Neuron (in vitro differentiated cells): ENCODE results near the gene PTGER2.

Experiments used
- H2AFZ ChIP-seq: one replicate; pipeline ENCODE4 v1.6.1; 2013; ENCODE audit warnings: low read depth, mild to moderate bottlenecking, inconsistent platforms, low read length, moderate library complexity
- H3K27me3 ChIP-seq: one replicate; pipeline ENCODE4 v1.6.1; 2013; ENCODE audit warnings: low read length; ENCODE audit not compliant: insufficient read depth
- H3K36me3 ChIP-seq: one replicate; pipeline ENCODE4 v1.6.1; 2013; ENCODE audit warnings: low read length; ENCODE audit not compliant: insufficient read depth
- H3K4me1 ChIP-seq: one replicate; pipeline ENCODE4 v1.6.1; 2013; ENCODE audit warnings: low read length; ENCODE audit not compliant: insufficient read depth
- H3K4me3 ChIP-seq: 2 replicates; pipeline ENCODE4 v1.5.1; 2013; ENCODE audit warnings: mild to moderate bottlenecking, low read length, moderate library complexity
- H3K9me3 ChIP-seq: one replicate; pipeline ENCODE4 v1.6.1; 2013; ENCODE audit warnings: low read length

PTGER2 gene

DNA sequence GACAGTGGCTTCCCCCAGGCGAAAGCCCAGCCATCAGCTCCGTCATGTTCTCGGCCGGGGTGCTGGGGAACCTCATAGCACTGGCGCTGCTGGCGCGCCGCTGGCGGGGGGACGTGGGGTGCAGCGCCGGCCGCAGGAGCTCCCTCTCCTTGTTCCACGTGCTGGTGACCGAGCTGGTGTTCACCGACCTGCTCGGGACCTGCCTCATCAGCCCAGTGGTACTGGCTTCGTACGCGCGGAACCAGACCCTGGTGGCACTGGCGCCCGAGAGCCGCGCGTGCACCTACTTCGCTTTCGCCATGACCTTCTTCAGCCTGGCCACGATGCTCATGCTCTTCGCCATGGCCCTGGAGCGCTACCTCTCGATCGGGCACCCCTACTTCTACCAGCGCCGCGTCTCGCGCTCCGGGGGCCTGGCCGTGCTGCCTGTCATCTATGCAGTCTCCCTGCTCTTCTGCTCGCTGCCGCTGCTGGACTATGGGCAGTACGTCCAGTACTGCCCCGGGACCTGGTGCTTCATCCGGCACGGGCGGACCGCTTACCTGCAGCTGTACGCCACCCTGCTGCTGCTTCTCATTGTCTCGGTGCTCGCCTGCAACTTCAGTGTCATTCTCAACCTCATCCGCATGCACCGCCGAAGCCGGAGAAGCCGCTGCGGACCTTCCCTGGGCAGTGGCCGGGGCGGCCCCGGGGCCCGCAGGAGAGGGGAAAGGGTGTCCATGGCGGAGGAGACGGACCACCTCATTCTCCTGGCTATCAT is 663 bp downstream of the PTGER2 start:
- peaks cover 67% of the 10 kb centered on the region for H3K27me3 ChIP-seq

DNA sequence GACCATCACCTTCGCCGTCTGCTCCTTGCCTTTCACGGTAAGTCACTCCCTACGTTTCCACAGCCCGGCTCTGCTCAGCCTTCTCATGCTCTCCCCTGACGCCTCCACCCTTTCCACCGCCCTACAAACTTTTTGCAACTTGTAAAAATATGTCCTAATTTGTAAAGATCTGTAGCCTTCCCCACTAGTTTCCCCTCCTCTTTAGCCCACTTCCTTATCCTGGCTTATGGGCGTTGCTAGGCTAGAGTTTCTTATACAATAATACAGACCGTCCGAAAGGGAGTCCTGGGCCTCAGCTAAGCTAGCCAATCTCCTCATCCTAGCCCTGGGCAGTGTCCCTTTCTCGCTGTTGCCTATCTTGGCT is 1.2 kb downstream of the PTGER2 start:
- Histone ChIP-seq H3K4me3 (no peak overlapping the region), H2AFZ (no peak overlapping the region), H3K27me3 (peaks cover 63% of the 10 kb centered on the region)

More for the DNA sequence above, 663 bp downstream of the PTGER2 start:
- H2AFZ ChIP-seq = peak overlapping the region; percentile 16
- peak overlapping the region; percentile 22 for H3K4me3 ChIP-seq
- no peaks in the 10 kb centered on the region for H3K36me3 ChIP-seq
- H3K9me3 ChIP-seq = peaks cover 2% of the 10 kb centered on the region
- peaks cover 14% of the 10 kb centered on the region for H3K4me1 ChIP-seq

DNA sequence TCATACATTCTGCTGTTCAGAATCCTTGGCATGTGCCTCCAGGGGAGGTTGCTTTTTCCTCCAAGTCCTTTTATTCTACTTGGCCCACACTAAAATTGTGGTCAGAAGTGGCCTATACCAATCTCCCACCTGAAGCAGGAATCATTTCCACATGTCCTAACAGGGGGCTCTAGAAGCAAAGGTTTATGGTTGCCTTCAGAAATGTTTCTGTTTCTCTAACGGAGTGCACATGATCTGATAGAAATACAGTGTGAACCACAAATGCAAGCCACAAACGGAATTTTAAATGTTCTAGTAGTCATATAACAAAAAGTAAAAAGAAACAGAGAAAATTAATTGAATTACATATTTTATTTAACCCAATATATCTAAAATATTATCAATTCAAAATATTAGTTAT is 4.0 kb downstream of the PTGER2 start:
- peaks cover 46% of the 10 kb centered on the region for H3K27me3 ChIP-seq
- H3K4me1 ChIP-seq = peaks cover 14% of the 10 kb centered on the region
- H3K4me3 ChIP-seq = no peak overlapping the region
- H3K9me3 ChIP-seq = peaks cover 2% of the 10 kb centered on the region
- no peak overlapping the region for H2AFZ ChIP-seq
- no peaks in the 10 kb centered on the region for H3K36me3 ChIP-seq

More for the DNA sequence above, 1.2 kb downstream of the PTGER2 start:
- peaks cover 14% of the 10 kb centered on the region for H3K4me1 ChIP-seq
- H3K36me3 ChIP-seq = no peaks in the 10 kb centered on the region
- H3K9me3 ChIP-seq = peaks cover 2% of the 10 kb centered on the region

DNA sequence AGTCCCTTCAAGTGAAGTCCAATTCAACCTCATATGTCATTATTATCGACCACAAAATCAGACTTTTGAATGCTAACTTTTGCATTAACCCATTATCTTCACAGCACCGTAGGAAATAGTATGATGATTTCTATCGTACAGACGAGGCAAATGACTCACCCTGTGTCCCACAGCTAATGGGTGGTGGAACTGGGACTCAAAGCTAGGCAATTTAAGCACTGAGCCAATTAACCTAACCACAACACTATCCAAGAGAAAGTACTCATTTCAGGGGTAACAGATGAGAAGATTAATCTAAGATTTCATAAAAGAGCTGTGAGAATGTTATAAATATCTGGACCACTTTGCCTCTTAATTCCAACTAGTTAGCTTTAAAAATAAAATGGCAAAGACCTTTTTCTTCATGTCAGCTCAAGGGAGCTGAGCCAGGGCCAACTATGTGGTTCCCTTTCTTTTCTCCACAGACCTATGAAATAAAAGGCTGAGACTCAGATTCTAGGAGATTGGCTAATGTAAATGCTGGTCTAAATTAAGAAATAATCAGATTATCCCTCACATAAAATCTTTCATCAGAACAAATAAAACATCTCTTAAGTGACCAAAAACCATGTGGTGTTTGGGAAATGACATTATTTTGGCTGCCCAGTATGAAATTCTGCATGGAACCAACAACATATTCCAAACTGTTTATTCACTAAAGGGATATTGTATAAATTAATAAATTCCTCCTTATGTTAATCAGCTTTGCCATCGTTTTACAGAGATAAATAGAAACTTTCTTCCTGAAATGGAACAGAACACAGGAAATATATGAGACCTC is 4.9 kb downstream of the PTGER2 start:
- H3K27me3 ChIP-seq = peaks cover 36% of the 10 kb centered on the region

DNA sequence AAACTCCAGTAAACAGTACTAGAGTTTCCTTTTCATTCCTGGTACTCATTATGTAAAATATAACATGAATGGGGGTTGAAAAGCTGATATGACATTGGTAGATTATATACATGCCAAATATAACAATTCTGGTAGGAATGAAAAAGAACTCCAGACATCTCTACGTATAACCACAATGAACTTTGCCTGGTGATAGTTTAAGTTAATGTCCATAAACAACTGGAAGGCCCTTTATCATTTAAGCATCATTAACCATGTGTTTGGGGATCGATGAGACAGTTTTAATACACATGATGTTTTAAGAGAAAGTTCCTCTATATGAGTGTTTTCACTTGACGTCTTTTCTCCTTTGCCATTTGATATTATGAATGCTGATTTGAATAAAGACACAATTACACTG is 5.8 kb downstream of the PTGER2 start:
- Histone ChIP-seq H3K9me3 (peaks cover 2% of the 10 kb centered on the region), H3K27me3 (peaks cover 28% of the 10 kb centered on the region), H2AFZ (no peak overlapping the region), H3K4me3 (no peak overlapping the region), H3K36me3 (no peaks in the 10 kb centered on the region), H3K4me1 (peaks cover 5% of the 10 kb centered on the region)

More for the DNA sequence above, 4.9 kb downstream of the PTGER2 start:
- Histone ChIP-seq H3K4me1 (peaks cover 9% of the 10 kb centered on the region), H2AFZ (no peak overlapping the region), H3K36me3 (no peaks in the 10 kb centered on the region), H3K9me3 (peaks cover 2% of the 10 kb centered on the region), H3K4me3 (no peak overlapping the region)

DNA sequence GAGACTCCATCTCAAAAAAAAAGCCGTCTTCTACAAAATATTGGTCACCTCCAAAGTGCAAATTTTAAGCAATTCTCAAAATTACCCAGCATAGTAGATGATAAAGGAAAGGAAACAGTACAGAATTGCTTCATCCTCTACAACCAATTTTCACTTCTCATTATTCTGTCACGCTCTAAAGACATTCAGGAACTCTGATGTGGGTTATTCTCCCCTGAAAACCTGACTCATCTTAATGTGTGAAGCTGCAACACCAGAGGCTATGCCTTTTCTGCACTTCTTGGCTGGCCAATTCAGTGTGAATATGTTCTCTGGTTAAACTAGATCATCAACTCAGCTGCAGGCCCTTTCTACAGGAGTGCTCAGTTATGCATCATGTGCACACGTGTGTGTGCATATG is 11.0 kb downstream of the PTGER2 start:
- H3K4me3 ChIP-seq = no peak overlapping the region
- no peaks in the 10 kb centered on the region for H3K4me1 ChIP-seq
- H3K36me3 ChIP-seq = no peaks in the 10 kb centered on the region
- peaks cover 2% of the 10 kb centered on the region for H3K27me3 ChIP-seq
- H3K9me3 ChIP-seq = no peaks in the 10 kb centered on the region
- H2AFZ ChIP-seq = no peak overlapping the region

DNA sequence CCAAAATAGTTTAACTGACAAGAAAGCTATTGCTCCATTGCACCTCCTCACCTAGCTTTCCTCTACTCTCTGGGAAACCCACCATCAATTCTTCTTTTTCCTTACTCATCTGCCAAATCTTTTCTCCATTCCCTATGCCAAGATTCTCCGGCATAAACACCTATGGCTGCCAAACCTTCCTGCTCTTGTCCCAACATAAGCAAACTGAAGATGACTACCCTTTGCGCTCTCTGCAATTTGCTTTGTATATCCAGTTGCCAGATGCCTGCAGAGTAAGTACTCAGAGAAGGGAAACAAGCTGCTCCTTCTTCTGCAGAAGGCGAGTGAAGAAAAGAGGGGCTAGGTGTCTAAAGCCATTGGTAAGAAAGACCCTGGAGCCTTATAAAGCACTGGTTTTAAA is 11.5 kb downstream of the PTGER2 start:
- Histone ChIP-seq H3K27me3 (peaks cover under 1% of the 10 kb centered on the region), H3K36me3 (no peaks in the 10 kb centered on the region)

DNA sequence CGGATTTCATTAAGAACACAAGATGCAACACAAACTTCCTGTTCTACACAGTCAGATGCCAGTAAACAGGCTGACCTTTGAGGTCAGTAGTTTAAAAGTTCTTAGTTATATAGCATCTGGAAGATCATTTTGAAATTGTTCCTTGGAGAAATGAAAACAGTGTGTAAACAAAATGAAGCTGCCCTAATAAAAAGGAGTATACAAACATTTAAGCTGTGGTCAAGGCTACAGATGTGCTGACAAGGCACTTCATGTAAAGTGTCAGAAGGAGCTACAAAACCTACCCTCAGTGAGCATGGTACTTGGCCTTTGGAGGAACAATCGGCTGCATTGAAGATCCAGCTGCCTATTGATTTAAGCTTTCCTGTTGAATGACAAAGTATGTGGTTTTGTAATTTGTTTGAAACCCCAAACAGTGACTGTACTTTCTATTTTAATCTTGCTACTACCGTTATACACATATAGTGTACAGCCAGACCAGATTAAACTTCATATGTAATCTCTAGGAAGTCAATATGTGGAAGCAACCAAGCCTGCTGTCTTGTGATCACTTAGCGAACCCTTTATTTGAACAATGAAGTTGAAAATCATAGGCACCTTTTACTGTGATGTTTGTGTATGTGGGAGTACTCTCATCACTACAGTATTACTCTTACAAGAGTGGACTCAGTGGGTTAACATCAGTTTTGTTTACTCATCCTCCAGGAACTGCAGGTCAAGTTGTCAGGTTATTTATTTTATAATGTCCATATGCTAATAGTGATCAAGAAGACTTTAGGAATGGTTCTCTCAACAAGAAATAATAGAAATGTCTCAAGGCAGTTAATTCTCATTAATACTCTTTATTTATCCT is 13.5 kb downstream of the PTGER2 start:
- no peaks in the 10 kb centered on the region for H3K4me1 ChIP-seq
- peaks cover 2% of the 10 kb centered on the region for H3K27me3 ChIP-seq
- H3K36me3 ChIP-seq = no peaks in the 10 kb centered on the region
- H3K4me3 ChIP-seq = no peak overlapping the region
- H3K9me3 ChIP-seq = no peaks in the 10 kb centered on the region
- H2AFZ ChIP-seq = no peak overlapping the region

More for the DNA sequence above, 11.5 kb downstream of the PTGER2 start:
- no peaks in the 10 kb centered on the region for H3K9me3 ChIP-seq
- no peak overlapping the region for H3K4me3 ChIP-seq
- no peaks in the 10 kb centered on the region for H3K4me1 ChIP-seq
- H2AFZ ChIP-seq = no peak overlapping the region

DNA sequence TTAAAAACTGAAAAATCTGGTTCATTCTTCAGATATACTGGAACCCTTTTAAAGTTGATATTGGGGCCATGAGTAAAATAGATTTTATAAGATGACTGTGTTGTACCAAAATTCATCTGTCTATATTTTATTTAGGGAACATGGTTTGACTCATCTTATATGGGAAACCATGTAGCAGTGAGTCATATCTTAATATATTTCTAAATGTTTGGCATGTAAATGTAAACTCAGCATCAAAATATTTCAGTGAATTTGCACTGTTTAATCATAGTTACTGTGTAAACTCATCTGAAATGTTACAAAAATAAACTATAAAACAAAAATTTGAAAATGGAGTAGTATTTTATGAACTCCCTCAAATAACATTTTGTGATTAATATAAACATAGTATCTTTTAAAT is 14.2 kb downstream of the PTGER2 start:
- no peaks in the 10 kb centered on the region for H3K4me1 ChIP-seq
- H3K4me3 ChIP-seq = no peak overlapping the region
- H2AFZ ChIP-seq = no peak overlapping the region
- no peaks in the 10 kb centered on the region for H3K36me3 ChIP-seq
- peaks cover 2% of the 10 kb centered on the region for H3K27me3 ChIP-seq
- no peaks in the 10 kb centered on the region for H3K9me3 ChIP-seq

DNA sequence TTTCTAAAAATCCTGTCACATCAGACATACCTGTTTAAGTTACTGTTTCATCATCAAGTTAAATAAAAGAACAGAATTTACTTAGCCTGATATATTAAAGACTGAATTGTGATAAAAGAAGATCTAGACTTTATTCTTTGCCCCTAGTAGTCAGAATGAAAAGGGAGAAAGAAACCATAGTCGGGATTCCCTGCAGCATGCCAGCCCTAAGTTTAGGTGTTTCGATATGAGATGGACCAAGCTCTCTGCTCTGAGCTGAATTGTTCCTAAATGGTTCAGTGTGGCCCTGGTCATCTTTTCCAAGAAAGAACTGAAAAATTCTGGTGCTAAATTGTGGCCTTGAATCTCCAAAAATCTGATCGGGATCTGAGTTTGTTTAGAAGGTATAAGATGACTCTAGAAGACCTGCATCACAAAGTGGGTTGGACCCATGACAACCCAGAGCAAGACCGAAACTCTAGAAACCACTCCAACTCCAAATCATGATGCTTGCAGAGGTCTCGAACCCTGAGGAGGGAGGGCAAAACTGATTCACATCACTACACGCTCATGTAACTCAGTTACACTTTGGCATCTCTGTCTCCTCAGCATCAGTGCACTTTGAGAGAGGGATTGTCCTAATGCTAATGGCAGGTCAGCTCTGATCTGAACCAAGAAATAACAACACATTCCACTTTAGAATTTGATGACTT is 15.7 kb downstream of the PTGER2 start:
- Histone ChIP-seq H2AFZ (no peak overlapping the region), H3K27me3 (peaks cover 2% of the 10 kb centered on the region), H3K9me3 (no peaks in the 10 kb centered on the region), H3K4me1 (no peaks in the 10 kb centered on the region), H3K4me3 (no peak overlapping the region), H3K36me3 (no peaks in the 10 kb centered on the region)

DNA sequence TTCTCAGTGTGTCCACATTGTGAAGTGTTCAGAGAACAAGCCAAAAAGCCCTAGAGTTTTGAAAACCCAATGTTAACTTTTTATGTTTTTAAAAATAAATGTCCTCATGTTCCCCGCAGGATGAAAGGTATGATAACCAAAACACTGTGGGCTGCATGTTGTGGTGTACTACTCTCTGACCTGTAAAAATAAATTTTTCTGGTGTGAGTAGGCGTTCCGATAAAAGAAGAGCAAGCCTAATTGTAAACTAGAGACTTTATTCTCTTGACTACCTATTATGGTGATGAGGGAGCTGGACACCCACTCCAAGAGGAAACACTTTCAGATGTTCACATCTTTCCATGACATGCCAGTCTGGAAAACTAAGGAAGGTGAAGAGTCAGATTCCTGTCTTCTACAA is 18.2 kb downstream of the PTGER2 start:
- Histone ChIP-seq H3K4me3 (no peak overlapping the region), H3K4me1 (no peaks in the 10 kb centered on the region), H2AFZ (no peak overlapping the region), H3K27me3 (peaks cover 2% of the 10 kb centered on the region), H3K36me3 (no peaks in the 10 kb centered on the region), H3K9me3 (no peaks in the 10 kb centered on the region)

DNA sequence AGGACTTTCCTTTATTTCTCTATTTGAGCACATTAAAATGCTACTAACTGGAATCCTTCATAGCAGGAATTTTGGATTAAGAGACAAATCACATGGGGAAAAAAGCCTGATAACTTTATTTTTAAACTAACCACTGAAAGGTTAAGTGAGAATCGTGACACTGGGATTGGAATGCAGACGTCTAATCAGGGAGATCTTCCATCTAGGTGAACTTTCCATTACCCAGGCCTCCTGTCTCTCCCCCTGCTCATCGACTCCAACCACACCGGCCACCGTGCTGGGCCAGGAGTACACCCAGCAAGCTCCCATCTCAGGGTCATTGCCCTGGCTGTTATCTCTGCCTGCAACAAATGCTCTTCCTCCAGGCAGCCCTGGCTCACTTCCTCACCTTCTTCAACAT is 19.0 kb downstream of the PTGER2 start:
- no peaks in the 10 kb centered on the region for H3K36me3 ChIP-seq
- H3K4me3 ChIP-seq = no peak overlapping the region
- H3K4me1 ChIP-seq = no peaks in the 10 kb centered on the region
- H2AFZ ChIP-seq = no peak overlapping the region
- no peaks in the 10 kb centered on the region for H3K9me3 ChIP-seq
- peaks cover 2% of the 10 kb centered on the region for H3K27me3 ChIP-seq
